Natural killer cell (primary cell): Measurements from ENCODE around the gene GRIN2D. TPM values are rescaled to one million over a fixed set of nuclear protein-coding genes. Genes with fewer than 3 reads are reported as not detected.

Experiments
- ATAC-seq, 3 donors: fragments of 150-1000 bp in 2 of 3; fragments of 200-7000 bp in 1 of 3; cut with Tn5 transposase; 1 replicate in 1 of 3; 2 replicates in 2 of 3; pipeline ENCODE4 v1.10.0; 2021; ENCODE audit warnings: mild to moderate bottlenecking in 2 of 3, moderate library complexity in 2 of 3
- DNase-seq, 2 donors: peaks; one replicate each; pipeline versions ENCODE4 v3.0.0 to v3.0.0-alpha.2; 2013 to 2021; ENCODE audit warnings: mixed read lengths in 1 of 2
- H3K27ac ChIP-seq: one replicate; pipeline ENCODE4 v1.5.1; 2013; ENCODE audit warnings: mild to moderate bottlenecking, low read length
- H3K27me3 ChIP-seq: one replicate; pipeline ENCODE4 v1.6.1; 2013; ENCODE audit warnings: low read length; ENCODE audit not compliant: control insufficient read depth, insufficient read depth
- H3K36me3 ChIP-seq: one replicate; pipeline ENCODE4 v1.6.1; 2013; ENCODE audit warnings: low read length; ENCODE audit not compliant: control insufficient read depth, insufficient read depth
- H3K4me1 ChIP-seq: one replicate; pipeline ENCODE4 v1.6.1; 2013; ENCODE audit warnings: low read length; ENCODE audit not compliant: control insufficient read depth, insufficient read depth
- H3K4me3 ChIP-seq: one replicate; pipeline ENCODE4 v1.5.1; 2013; ENCODE audit warnings: low read length
- H3K9me3 ChIP-seq: one replicate; pipeline ENCODE4 v1.6.1; 2013; ENCODE audit warnings: low read length; ENCODE audit not compliant: control insufficient read depth, insufficient read depth
- H3K27ac Mint-ChIP-seq, 2 donors: one replicate each; pipeline ENCODE4 v1.8.0; 2022; ENCODE audit warnings: mild to moderate bottlenecking in 2 of 2, mixed read lengths in 2 of 2, moderate library complexity in 1 of 2
- H3K27me3 Mint-ChIP-seq, 2 donors: one replicate each; pipeline ENCODE4 v1.8.0; 2022; ENCODE audit warnings: low read depth in 2 of 2, mixed read lengths in 2 of 2
- H3K36me3 Mint-ChIP-seq: one replicate; pipeline ENCODE4 v1.8.0; 2022; ENCODE audit warnings: mixed read lengths
- H3K4me1 Mint-ChIP-seq, 2 donors: one replicate each; pipeline ENCODE4 v1.8.0; 2022; ENCODE audit warnings: mixed read lengths in 2 of 2
- H3K4me3 Mint-ChIP-seq: one replicate; pipeline ENCODE4 v1.8.0; 2022; ENCODE audit warnings: mild to moderate bottlenecking, moderate library complexity, mixed read lengths
- H3K9me3 Mint-ChIP-seq, 2 donors: one replicate each; pipeline ENCODE4 v1.8.0; 2022; ENCODE audit warnings: mixed read lengths in 2 of 2
- CTCF ChIP-seq: fragments of 200-600 bp; IDR thresholded peaks from one replicate; pipeline ENCODE4 v1.8.0; 2022; ENCODE audit warnings: antibody characterized with exemption
- WGBS: methylation state at CpG from one replicate; pipeline ENCODE4 v1.1.7; 2013; ENCODE audit warnings: missing lambda C conversion rate; ENCODE audit not compliant: insufficient coverage; 5-methylcytosine and 5-hydroxymethylcytosine counted together
- intact Hi-C: fragments of 100-400 bp; cut with micrococcal nuclease; formaldehyde crosslinking; loops from one replicate; pipeline ENCODE4 v1.14.2; 2022
- total RNA-seq, 4 donors: library from RNA; stranded (reverse); fragments of 120-200 nt in 1 of 4; gene quantifications; one replicate each; pipeline versions ENCODE4 v1.2.3 to v1.2.4, GENCODE V29; 2013 to 2022

The GRIN2D gene
- total RNA-seq, 3 donors from 2014 or later (not counting 1 experiment from before 2014, with no cell fraction given) = 0.05 to 0.28 (median 0.07) TPM

- no peaks in the 10 kb centered on the region for H3K36me3 ChIP-seq
- H3K27me3 ChIP-seq = peaks cover 37% of the 10 kb centered on the region
- Mint-ChIP-seq H3K27me3 (peaks cover 12 to 43% of the 10 kb centered on the region in 2 donors), H3K4me3 (no peak overlapping the region), H3K27ac (peak overlapping the region in 1 of 2 donors; percentile 24), H3K36me3 (no peaks in the 10 kb centered on the region), H3K4me1 (peaks cover 28 to 60% of the 10 kb centered on the region in 2 donors), H3K9me3 (peaks cover 0 to 3% of the 10 kb centered on the region in 2 donors)
- 60% methylated on average over 24 of the region's 24 CpGs for WGBS
- intact Hi-C loops = no loop called here
- ATAC-seq (no peak), DNase-seq (no peak)
- H3K9me3 ChIP-seq = no peaks in the 10 kb centered on the region
- H3K4me1 ChIP-seq = peaks cover 65% of the 10 kb centered on the region
- H3K4me3 ChIP-seq = no peak overlapping the region
- H3K27ac ChIP-seq = no peak overlapping the region
- no peak for TF ChIP-seq CTCF
These were observed 2.8 kb downstream of the GRIN2D start for GRCh38 chr19:48396016-48396823.

GRCh38 chr19:48396824-48397176 is 3.3 kb downstream of the GRIN2D start:
- Mint-ChIP-seq H3K4me1 (peaks cover 30 to 56% of the 10 kb centered on the region in 2 donors), H3K9me3 (peaks cover 0 to 3% of the 10 kb centered on the region in 2 donors), H3K27ac (peak overlapping the region in 1 of 2 donors; percentile 79), H3K4me3 (no peak overlapping the region), H3K27me3 (peaks cover 12 to 40% of the 10 kb centered on the region in 2 donors), H3K36me3 (no peaks in the 10 kb centered on the region)
- Histone ChIP-seq H3K9me3 (no peaks in the 10 kb centered on the region), H3K4me1 (peaks cover 59% of the 10 kb centered on the region), H3K27me3 (peaks cover 37% of the 10 kb centered on the region), H3K4me3 (no peak overlapping the region), H3K36me3 (no peaks in the 10 kb centered on the region), H3K27ac (no peak overlapping the region)
- no peak for ATAC-seq
- no peak for TF ChIP-seq CTCF
- DNase-seq = no peak
- intact Hi-C loops = no loop called here
- WGBS = 52% methylated on average over 2 of the region's 2 CpGs

GRCh38 chr19:48397263-48398101 is 4.0 kb downstream of the GRIN2D start:
- no peaks in the 10 kb centered on the region for H3K36me3 ChIP-seq
- H3K4me3 Mint-ChIP-seq = peak overlapping the region; percentile 96
- no peaks in the 10 kb centered on the region for H3K9me3 ChIP-seq
- no peaks in the 10 kb centered on the region for H3K36me3 Mint-ChIP-seq
- H3K4me1 ChIP-seq = peaks cover 54% of the 10 kb centered on the region
- WGBS = 51% methylated on average over 22 of the region's 22 CpGs
- H3K27ac Mint-ChIP-seq = peak overlapping the region; percentile 79 to 82
- DNase-seq (no peak), ATAC-seq (no peak)
- H3K4me1 Mint-ChIP-seq = peaks cover 36 to 58% of the 10 kb centered on the region in 2 donors
- peaks cover 0 to 3% of the 10 kb centered on the region in 2 donors for H3K9me3 Mint-ChIP-seq
- H3K4me3 ChIP-seq = peak overlapping the region; percentile 44
- H3K27me3 ChIP-seq = peaks cover 37% of the 10 kb centered on the region
- peak overlapping the region; percentile 29 for H3K27ac ChIP-seq
- intact Hi-C loops = no loop called here
- TF ChIP-seq CTCF = no peak
- H3K27me3 Mint-ChIP-seq = peaks cover 12 to 40% of the 10 kb centered on the region in 2 donors
